ENCODE data around the gene ZNF568. TPM values are rescaled to one million over a fixed set of nuclear protein-coding genes. Genes with fewer than 3 reads are reported as not detected.

ZNF568 gene
- total RNA-seq, 1 donor from 2014 or later: 4.4 TPM

- H3K9me3 ChIP-seq: peaks cover 4% of the 10 kb centered on the region
- intact Hi-C loops (cut with DNase I): no loop called here
- H3K4me1 ChIP-seq: no peaks in the 10 kb centered on the region
- TF ChIP-seq CTCF (IDR thresholded peaks at IDR 0.05) (no peak), POLR2A (IDR thresholded peaks at IDR 0.05) (no peak), POLR2AphosphoS5 (IDR thresholded peaks at IDR 0.05; ENCODE audit: insufficient read depth in 1 of 2, low read depth in 1 of 2) (no peak)
- no peak overlapping the region for H3K27ac ChIP-seq
- H3K36me3 ChIP-seq: no peaks in the 10 kb centered on the region
- no peak overlapping the region for H3K4me3 ChIP-seq
- no peaks in the 10 kb centered on the region for H3K27me3 ChIP-seq
- DNase-seq (ENCODE audit: extremely low spot score in 2 of 2): no peak
These were observed 96.1 kb downstream of the ZNF568 start for GRCh38 chr19:37012093-37012745.

DNA sequence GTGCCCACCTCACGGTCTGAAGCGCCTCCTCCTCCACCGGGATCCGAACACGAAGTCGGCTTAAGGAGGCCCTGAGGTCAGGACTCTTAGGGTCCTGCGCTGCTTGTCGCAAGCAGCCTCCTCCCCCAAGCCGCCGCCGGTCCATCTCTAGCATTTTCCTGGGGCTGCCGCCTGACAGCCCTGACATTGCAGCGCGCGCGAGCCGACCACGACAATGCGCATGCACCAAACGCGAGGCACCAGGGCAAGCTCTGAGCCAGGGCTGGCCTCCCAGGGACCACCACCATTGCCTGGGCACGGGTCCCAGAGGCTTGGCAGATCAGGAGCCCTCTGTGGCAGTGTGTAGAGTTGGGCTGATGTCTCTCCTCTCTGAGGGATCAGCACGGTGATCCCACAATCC lies 98.3 kb downstream of the ZNF568 start:
- Histone ChIP-seq H3K9me3 (no peaks in the 10 kb centered on the region), H3K27ac (no peak overlapping the region), H3K4me1 (no peaks in the 10 kb centered on the region), H3K4me3 (no peak overlapping the region), H3K27me3 (no peaks in the 10 kb centered on the region), H3K36me3 (no peaks in the 10 kb centered on the region)
- no peak for DNase-seq (ENCODE audit: extremely low spot score in 2 of 2)
- intact Hi-C loops (cut with DNase I): no loop called here
- TF ChIP-seq POLR2A (IDR thresholded peaks at IDR 0.05) (no peak), CTCF (IDR thresholded peaks at IDR 0.05) (no peak), POLR2AphosphoS5 (IDR thresholded peaks at IDR 0.05; ENCODE audit: insufficient read depth in 1 of 2, low read depth in 1 of 2) (no peak)

GRCh38 chr19:37045140-37045539 lies 129.0 kb downstream of the ZNF568 start:
- H3K27me3 ChIP-seq: no peaks in the 10 kb centered on the region
- H3K9me3 ChIP-seq: no peaks in the 10 kb centered on the region

More at GRCh38 chr19:37045140-37045539, 129.0 kb downstream of the ZNF568 start:
- TF ChIP-seq POLR2A (IDR thresholded peaks at IDR 0.05) (no peak), POLR2AphosphoS5 (IDR thresholded peaks at IDR 0.05; ENCODE audit: insufficient read depth in 1 of 2, low read depth in 1 of 2) (no peak), CTCF (IDR thresholded peaks at IDR 0.05) (no peak)
- DNase-seq (ENCODE audit: extremely low spot score in 2 of 2): no peak
- no peak overlapping the region for H3K4me3 ChIP-seq
- H3K27ac ChIP-seq: no peak overlapping the region
- H3K36me3 ChIP-seq: no peaks in the 10 kb centered on the region
- intact Hi-C loops (cut with DNase I): no loop called here
- H3K4me1 ChIP-seq: no peaks in the 10 kb centered on the region

Other genes with a start within 250 kb of the ZNF568 start
- 8.8 TPM for gene ZNF461, start 249.5 kb upstream of the ZNF568 start, total RNA-seq
- 8.3 TPM for gene ZNF567, start 228.7 kb upstream of the ZNF568 start, total RNA-seq
- 2.2 TPM for gene ZNF850, start 143.5 kb upstream of the ZNF568 start, total RNA-seq
- gene ZNF790, start 77.9 kb upstream of the ZNF568 start, total RNA-seq: 2.5 TPM
- gene ZNF345, start 65.5 kb upstream of the ZNF568 start, total RNA-seq: 6.9 TPM
- gene ZNF829, start within 50 bp of the ZNF568 start, total RNA-seq: 2.0 TPM
- 9.6 TPM for gene ZNF420, start 162.1 kb downstream of the ZNF568 start, total RNA-seq